22Rv1 (cell line): ENCODE results near the gene BDNF.
"Not testable (repeated sequence)": the region's sequence is repeated elsewhere in the genome, so short reads cannot be mapped to it uniquely, and the experiment has no call there.

Source experiments
- ZFX ChIP-seq: fragments of 450-650 bp; IDR thresholded peaks from 2 replicates; pipeline ENCODE4 v1.6.1; 2017; ENCODE audit warnings: antibody characterized with exemption, borderline replicate concordance
- TF ChIP-seq, protein P1 (sequence below): fragments of 450-650 bp; IDR thresholded peaks from 2 replicates; pipeline ENCODE4 v1.5.1; 2017; ENCODE audit warnings: mild to moderate bottlenecking

DNA sequence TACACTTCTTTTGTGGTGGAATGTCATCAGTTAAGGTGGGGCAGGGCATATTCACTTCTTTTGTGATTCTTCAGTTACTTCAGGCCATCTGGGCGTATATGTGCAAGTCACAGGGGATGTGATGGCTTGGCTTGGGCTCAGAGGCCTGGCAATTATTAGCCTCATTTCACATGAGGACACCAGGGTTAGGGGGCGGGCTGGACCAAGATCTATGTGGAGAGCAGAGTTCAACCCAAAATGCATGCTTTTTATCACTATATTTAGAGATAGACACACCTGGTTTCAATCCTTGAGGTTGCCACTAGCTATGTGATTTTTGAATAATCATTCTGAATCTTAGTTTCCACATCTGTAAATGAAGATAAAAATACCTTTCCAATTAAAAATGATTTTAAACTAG lies 65.5 kb downstream of the BDNF start:
- TF ChIP-seq, protein P1, sequence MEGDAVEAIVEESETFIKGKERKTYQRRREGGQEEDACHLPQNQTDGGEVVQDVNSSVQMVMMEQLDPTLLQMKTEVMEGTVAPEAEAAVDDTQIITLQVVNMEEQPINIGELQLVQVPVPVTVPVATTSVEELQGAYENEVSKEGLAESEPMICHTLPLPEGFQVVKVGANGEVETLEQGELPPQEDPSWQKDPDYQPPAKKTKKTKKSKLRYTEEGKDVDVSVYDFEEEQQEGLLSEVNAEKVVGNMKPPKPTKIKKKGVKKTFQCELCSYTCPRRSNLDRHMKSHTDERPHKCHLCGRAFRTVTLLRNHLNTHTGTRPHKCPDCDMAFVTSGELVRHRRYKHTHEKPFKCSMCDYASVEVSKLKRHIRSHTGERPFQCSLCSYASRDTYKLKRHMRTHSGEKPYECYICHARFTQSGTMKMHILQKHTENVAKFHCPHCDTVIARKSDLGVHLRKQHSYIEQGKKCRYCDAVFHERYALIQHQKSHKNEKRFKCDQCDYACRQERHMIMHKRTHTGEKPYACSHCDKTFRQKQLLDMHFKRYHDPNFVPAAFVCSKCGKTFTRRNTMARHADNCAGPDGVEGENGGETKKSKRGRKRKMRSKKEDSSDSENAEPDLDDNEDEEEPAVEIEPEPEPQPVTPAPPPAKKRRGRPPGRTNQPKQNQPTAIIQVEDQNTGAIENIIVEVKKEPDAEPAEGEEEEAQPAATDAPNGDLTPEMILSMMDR: not testable (repeated sequence)
- not testable (repeated sequence) for TF ChIP-seq ZFX
